GM10248 (cell line): ENCODE measurements around the gene CCDC91.
"Not testable (repeated sequence)": the region's sequence is repeated elsewhere in the genome, so short reads cannot be mapped to it uniquely, and the experiment has no call there.

ENCODE experiments used
- CTCF ChIA-PET: fragments of 300-600 bp; sonication (Branson Sonifier 250); formaldehyde crosslinking; extraction: SDS; loops from one replicate; lab custom pipeline; 2021; ENCODE audit warnings: antibody characterized with exemption; lab: Yijun Ruan, JAX
- POLR2A ChIA-PET: fragments of 350-650 bp; sonication (Branson Sonifier 250); formaldehyde crosslinking; extraction: SDS; loops from one replicate; lab custom pipeline; 2020; ENCODE audit warnings: antibody characterized with exemption; lab: Yijun Ruan, JAX
- DNase-seq: peaks from one replicate; pipeline ENCODE4 v3.0.0; 2012; ENCODE audit errors: extremely low spot score
- TF ChIP-seq, protein P1 (sequence below): IDR thresholded peaks from 2 replicates; pipeline ENCODE4 v1.5.1; 2012; ENCODE audit warnings: mild to moderate bottlenecking, low read depth; ENCODE audit errors: extremely low read depth, missing control alignments, control extremely low read depth

The CCDC91 gene

DNA sequence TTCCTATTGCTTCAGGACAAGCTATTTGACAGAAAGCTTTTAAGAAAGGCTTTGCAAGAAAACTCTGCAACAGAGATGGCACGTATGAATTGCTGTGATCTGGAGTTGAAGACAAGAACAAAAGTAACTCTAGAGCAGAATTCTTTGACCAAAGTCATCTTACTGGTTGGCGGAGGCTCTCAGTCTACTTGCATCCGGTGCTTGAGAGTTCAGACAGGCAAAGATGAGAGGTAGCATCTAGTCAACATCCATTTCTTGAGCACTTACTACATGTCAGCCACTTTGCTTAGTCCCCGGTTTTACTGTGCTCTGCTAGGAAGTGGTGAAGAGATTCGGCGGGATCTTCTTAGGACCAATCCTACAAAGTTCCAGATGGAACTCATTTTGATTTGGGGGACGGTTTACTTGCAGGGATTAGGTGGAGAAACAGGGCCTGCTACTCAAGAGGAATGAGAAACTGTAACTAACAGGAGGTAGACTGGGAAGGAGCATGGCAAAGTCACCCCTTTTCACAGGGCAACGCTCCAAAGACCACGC, 404 bp upstream of the CCDC91 start:
- ChIA-PET POLR2A (no interaction called here), CTCF (interaction anchor here (1.5 kb wide), 1 partner anchor 10 kb away, joined by 4 read pairs; no protein-coding TSS in a partner anchor)
- DNase-seq: no peak
- TF ChIP-seq, protein P1, sequence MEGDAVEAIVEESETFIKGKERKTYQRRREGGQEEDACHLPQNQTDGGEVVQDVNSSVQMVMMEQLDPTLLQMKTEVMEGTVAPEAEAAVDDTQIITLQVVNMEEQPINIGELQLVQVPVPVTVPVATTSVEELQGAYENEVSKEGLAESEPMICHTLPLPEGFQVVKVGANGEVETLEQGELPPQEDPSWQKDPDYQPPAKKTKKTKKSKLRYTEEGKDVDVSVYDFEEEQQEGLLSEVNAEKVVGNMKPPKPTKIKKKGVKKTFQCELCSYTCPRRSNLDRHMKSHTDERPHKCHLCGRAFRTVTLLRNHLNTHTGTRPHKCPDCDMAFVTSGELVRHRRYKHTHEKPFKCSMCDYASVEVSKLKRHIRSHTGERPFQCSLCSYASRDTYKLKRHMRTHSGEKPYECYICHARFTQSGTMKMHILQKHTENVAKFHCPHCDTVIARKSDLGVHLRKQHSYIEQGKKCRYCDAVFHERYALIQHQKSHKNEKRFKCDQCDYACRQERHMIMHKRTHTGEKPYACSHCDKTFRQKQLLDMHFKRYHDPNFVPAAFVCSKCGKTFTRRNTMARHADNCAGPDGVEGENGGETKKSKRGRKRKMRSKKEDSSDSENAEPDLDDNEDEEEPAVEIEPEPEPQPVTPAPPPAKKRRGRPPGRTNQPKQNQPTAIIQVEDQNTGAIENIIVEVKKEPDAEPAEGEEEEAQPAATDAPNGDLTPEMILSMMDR: no peak

DNA sequence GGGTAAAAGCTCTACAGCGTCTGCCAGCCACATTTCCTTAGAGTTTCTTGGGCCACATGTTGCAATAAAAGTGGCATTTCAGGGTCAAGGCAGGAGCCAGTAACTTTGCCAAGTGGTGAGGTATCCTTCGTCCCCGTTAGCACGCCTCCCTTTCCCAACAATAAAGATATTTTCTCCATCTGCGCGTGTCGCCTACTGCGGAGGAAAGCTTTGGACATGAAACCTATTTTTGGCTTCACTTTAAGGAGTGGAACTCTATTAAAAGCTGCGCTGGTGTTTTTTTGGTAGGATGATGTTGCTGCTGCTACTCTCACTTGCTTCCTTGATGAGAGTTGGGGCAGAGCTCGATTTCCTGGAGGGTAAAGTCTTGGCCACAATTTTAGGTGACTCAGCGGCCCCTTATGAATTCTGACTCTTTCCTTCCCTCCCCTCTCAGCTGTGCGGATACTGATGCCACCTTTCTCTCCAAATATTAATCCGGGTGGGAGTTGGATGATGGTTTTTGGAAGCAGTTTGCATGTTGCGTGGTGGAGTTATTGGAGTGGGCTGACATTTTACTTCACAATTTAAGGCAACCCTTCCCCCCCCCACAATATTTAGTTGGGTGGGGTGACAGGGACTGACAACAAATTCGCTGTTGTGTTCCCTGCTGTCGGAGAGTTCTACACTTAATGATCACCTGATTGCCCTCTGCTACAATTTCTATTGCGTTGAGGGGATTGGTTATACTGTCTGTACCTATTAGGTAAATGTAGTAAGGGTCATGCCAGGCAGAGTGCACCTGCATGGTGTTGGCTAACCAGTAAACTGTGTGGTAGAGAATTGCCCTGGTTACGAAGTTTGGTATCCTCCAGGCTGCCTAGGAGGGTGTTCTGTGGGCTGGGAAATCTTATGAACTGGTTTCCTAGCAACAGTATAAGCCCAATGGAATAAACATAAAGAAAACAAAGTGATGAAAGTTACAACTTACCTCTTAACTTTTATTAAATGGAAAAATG, 1.1 kb downstream of the CCDC91 start:
- ChIA-PET POLR2A (interaction anchor here (1.0 kb wide), 1 partner anchor 369 kb away, joined by 3 read pairs; no protein-coding TSS in a partner anchor), CTCF (interaction anchor here (1.2 to 1.5 kb wide), 4 partner anchors 12 to 30 kb away, joined by 3 to 4 read pairs (median 4); no protein-coding TSS in a partner anchor)
- peak; percentile 12 for DNase-seq
- TF ChIP-seq, protein P1: no peak

DNA sequence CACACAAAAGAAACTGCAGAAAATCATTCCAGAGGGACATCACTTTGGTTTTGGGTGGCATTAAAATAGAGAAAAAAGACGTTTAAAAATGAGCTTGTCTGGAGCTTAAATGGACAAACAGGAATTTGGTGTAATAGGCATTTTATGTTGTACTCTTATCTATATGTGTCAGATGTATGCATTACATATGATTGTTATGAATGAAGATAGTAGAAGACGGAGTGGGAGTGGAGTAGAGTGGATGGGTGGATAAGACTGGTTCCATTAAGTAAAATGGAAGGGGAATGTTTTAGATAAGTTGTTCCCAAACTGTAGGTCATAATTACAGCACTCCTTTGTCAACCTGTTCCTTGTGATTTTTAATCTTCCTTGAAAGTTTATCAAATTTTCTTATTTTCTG, 1.9 kb downstream of the CCDC91 start:
- POLR2A ChIA-PET: no interaction called here
- CTCF ChIA-PET: interaction anchor here (1.3 to 1.5 kb wide), 2 partner anchors 21 to 29 kb away, joined by 4 read pairs; no protein-coding TSS in a partner anchor
- DNase-seq: no peak
- TF ChIP-seq, protein P1: no peak

DNA sequence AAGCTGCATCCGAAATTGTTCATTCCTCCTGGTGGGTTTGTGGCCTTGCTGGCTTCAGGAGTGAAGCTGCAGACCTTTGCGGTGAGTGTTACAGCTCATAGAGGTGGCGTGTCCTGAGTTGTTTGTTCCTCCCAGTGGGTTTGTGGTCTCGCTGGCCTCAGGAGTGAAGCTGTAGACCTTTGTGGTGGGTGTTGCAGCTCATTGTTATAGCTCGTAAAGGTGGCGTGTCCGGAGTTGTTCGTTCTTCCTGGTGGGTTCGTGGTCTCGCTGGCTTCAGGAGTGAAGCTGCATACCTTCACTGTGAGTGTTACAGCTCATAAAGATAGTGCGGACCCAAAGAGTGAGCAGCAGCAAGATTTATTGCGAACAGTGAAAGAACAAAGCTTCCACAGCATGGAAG, 4.4 kb downstream of the CCDC91 start:
- POLR2A ChIA-PET, DNase-seq: not testable (repeated sequence)
- CTCF ChIA-PET: interaction anchor here (1.1 kb wide), 1 partner anchor 9 kb away, joined by 3 read pairs; no protein-coding TSS in a partner anchor

DNA sequence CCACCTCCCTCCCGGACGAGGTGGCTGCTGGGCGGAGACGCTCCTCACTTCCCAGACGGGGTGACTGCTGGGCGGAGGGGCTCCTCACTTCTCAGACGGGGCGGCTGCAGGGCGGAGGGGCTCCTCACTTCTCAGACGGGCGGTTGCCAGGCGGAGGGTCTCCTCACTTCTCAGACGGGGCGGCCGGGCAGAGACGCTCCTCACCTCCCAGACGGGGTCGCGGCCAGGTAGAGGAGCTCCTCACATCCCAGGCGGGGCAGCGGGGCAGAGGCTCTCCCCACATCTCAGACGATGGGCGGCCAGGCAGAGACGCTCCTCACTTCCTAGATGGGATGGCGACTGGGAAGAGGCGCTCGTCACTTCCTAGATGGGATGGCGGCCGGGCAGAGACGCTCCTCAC, 10.9 kb downstream of the CCDC91 start:
- POLR2A ChIA-PET, CTCF ChIA-PET, DNase-seq: not testable (repeated sequence)

DNA sequence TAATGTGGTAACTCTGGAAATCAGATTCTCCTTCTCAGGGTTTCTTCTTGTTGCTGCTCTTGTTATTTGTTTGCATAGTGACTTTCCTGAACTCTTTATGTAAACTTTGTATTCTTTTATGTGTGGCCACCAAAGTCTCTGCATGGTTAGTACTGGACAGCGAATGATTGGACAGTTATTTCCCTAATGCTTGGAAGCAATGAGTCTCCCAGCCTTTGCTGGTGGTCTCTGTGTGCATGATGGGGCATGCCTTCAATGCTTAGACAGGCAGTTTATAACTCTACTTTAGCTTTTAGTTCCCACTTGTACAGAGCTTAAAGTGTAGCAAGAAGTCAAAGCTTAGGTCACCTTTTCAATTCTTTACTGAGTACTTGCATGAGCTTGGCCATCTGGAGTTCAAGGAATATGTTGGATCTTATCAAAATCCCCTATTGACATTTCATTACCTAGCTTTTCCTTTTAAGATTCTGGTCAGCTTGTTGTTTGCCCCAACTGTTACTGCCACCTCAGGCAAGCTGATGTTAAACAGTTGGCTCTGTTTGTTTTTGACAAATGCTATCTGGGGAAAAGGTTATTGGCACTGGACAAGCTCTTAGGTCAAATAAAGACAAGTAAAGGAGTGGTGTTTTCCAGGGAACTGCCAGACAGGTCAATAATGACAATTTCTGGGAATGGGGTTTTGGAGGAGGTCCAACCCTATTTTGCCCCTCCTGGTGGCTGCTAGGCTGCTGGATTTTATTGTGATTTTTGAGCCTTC, 12.3 kb downstream of the CCDC91 start:
- CTCF ChIA-PET: interaction anchor here (0.7 to 1.2 kb wide), 2 partner anchors 8 to 20 kb away, joined by 3 read pairs; no protein-coding TSS in a partner anchor

DNA sequence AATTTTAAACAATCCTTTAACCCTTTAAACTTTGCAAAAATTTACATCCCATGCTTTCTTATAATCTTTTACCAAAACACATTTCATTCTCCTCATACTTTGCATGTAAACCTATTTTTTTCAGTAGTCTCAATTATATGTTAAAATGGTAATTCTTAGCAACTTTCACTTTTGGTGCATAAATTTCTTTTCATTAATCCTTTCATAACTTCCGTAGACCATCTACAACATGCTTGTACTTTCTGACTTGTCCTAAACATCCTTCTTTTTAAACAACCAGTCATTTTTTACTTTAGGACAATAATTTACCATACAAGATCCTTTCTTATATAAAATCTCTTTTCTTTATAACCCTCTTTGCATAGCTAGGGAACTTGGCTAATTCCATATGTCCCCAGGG, 19.5 kb downstream of the CCDC91 start:
- no peak for DNase-seq
- ChIA-PET POLR2A (no interaction called here), CTCF (interaction anchor here (1.5 kb wide), 1 partner anchor 25 kb away, joined by 4 read pairs; no protein-coding TSS in a partner anchor)
- TF ChIP-seq, protein P1: no peak

More for the DNA sequence above, 12.3 kb downstream of the CCDC91 start:
- TF ChIP-seq, protein P1: no peak
- no peak for DNase-seq
- POLR2A ChIA-PET: no interaction called here
